Skin epidermis (tissue), 12 donors: ENCODE data around the gene MFSD6.

Experiments
- H3K27ac ChIP-seq, 21 experiments: fragments of 200-600 bp; sonication (generic) in 11 of 21; one replicate each; pipeline ENCODE4 v1.5.0; 2020; ENCODE audit warnings: mild to moderate bottlenecking in 3 of 21, inconsistent platforms in 2 of 21, moderate library complexity in 2 of 21
- H3K4me3 ChIP-seq, 7 experiments: fragments of 200-600 bp; sonication (generic) in 2 of 7; one replicate each; pipeline ENCODE4 v1.5.0; 2020; ENCODE audit warnings: inconsistent platforms in 2 of 7, mild to moderate bottlenecking in 2 of 7, moderate library complexity in 1 of 7

Gene MFSD6

DNA sequence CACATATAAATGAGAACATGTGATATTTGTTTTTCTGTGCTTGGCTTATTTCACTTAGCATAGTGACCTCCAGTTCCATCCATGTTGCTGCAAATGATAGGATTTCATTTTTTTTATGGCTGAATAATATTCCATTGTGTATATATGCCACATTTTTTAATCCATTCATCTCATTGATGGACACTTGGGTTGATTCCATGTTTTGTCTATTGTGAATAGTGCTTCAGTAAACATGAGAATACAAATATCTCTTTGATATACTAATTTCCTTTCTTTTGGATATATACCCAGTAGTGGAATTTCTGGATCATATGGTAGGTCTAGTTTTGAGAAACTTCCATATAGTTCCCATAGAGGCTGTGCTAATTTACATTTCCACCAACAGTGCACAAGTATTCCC, 130.0 kb downstream of the MFSD6 start:
- no peak overlapping the region for H3K27ac ChIP-seq

DNA sequence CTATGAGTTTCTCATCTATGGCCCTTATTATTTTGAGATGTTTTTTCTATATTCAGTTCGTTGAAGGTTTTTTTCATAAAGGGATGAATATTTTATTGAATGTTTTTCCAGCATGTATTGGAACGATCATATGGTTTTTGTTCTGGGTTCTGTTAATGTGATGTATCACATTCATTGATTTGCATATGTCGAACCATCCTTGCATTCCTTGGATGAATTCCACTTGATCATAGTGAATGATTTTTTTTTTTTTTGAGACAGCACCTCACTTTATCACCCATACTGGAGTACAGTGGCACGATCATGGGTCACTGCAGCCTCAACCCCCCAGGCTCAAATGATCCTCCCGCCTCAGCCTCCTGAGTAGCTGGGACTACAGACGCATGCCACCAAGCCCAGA, 131.9 kb downstream of the MFSD6 start:
- Histone ChIP-seq H3K27ac (no peak overlapping the region), H3K4me3 (no peak overlapping the region)

More for the DNA sequence above, 130.0 kb downstream of the MFSD6 start:
- H3K4me3 ChIP-seq, result no peak overlapping the region

DNA sequence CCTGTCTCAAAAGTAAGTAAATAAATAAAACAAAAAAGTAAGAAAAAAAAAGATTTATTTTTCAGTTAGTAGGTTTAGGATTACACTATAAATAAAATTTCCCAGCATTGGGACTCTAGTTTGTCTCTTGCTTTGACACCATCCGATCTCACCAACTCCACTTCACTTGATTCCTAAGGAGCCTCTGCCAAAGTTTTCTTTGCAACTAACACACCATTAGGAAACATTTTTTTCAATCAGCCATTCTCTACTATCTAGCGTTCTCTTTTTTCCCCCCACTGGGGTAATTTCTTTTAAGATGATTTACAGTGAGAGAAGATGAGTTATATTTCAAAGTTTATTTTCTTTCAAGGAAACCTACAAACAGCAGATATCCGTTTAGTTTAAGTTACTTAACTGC, 136.9 kb downstream of the MFSD6 start:
- Histone ChIP-seq H3K27ac (peak overlapping the region in 1 of 21 experiments; percentile 29), H3K4me3 (no peak overlapping the region)

DNA sequence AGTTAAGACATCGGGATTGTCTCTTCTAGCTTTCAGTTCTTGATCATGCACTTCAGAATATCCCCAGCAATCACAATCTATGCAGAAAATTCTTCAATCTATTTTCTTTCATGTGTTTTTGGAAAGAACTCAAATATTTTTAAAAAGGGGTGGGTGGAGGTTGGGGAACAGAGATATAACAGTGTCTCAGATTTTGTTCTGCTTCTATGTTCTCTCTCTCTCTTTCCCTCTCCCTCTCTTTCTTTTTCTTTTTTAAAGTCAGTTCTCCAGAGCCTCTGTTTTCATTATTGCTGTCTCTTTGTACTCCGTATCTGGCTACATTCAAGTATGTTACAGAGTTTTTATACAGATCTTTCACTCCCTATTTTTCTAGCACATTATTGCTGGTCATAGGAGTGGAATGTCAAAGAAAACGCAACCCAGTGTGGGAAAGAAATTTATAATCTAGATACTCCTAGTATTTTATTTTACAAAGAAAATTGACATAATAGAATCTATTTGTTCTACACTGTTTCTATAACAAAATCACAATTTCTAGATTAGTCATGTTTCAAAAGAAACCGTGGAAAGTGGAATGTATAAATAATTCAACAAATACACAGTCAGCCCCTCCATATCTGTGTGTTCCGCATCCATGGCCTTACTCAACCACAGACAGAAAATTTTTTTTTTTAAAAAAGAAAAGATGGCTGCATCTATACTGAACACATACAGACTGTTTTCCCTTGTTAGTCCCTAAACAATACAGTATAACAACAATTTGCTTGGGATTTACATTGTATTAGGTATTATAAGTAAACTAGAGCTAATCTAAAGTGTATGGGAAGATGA, 137.6 kb downstream of the MFSD6 start:
- Histone ChIP-seq H3K27ac (peak overlapping the region in 1 of 21 experiments; percentile 29), H3K4me3 (no peak overlapping the region)

DNA sequence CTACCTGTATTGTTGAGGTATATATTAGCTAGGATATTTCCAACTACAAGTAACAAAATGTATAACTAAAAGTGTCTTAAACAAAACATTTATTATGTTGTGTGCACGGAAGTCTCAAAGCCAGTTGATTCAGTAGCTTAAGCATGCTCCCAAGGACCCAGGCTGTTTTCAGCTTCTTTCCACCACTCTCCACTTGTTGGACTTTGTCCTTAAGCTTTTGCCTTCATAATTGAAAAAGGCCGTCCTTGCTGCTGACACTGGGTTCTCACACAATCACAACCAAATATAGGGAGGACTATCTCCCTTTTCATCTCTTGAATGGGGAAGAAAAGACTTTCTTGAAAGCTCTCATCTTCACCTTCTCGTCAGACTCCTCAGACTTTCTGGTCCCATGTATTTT, 138.6 kb downstream of the MFSD6 start:
- Histone ChIP-seq H3K27ac (no peak overlapping the region), H3K4me3 (no peak overlapping the region)

GRCh38 chr2:190547886-190548285, 139.7 kb downstream of the MFSD6 start:
- H3K4me3 ChIP-seq, result no peak overlapping the region
- H3K27ac ChIP-seq, result no peak overlapping the region

GRCh38 chr2:190550137-190550536, 142.0 kb downstream of the MFSD6 start:
- Histone ChIP-seq H3K27ac (no peak overlapping the region), H3K4me3 (no peak overlapping the region)
